NCI-H748 (cell line): ENCODE results near the gene ESRRG.

ENCODE experiments used
- DNase-seq: peaks from one replicate; lab custom pipeline; 2025; ENCODE audit not compliant: unreplicated experiment; lab: John Stamatoyannopoulos, UW

ESRRG gene

DNA sequence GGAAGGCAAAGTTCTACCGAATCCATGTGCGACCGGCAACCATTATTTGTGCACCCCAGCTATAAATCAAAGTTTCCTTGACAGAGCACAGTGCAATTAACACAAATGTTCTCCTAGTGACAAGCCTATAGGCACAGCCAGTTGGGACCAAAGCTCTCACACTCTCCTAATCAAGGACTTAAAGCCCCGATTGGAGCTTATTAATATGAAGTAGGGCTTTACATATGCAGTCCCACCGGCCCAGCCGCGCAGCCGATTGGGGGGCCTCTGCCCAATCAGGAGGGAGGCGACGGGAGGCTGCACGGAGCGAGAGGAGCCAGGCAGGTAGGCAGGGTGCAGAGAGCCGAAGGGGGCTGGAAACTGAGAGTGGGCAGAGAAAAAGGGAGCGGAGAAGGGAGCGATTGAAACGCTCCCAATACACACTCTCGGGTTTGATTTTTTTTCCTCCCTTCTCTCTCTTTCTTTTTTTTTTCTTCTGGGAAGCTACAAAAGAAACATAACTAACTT, at the start of gene ESRRG:
TSS of gene ESRRG (minus strand) at position 156 of the 507 bp plus-strand sequence. CDS start at position 26, 130 bp downstream.
- DNase-seq: peak; percentile 88

DNA sequence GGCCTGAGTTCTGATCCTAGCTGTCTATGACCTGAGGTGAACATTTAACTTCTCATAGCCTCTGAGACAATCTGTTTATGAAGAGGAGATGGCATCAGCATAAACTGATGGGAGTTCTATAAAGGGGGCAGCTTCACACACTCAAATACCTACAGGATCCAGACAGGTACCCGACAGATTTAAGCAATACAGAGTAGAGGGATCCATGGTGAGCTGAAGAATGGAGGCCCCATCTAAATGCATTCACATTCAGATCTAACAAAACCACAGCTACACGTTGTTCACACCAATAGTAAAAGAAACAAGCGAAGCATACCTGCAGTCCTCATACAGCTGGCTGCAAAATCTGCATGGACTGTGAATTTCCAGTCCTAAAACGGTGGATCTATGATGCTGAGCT, 48.7 kb upstream of the ESRRG start:
- no peak for DNase-seq

DNA sequence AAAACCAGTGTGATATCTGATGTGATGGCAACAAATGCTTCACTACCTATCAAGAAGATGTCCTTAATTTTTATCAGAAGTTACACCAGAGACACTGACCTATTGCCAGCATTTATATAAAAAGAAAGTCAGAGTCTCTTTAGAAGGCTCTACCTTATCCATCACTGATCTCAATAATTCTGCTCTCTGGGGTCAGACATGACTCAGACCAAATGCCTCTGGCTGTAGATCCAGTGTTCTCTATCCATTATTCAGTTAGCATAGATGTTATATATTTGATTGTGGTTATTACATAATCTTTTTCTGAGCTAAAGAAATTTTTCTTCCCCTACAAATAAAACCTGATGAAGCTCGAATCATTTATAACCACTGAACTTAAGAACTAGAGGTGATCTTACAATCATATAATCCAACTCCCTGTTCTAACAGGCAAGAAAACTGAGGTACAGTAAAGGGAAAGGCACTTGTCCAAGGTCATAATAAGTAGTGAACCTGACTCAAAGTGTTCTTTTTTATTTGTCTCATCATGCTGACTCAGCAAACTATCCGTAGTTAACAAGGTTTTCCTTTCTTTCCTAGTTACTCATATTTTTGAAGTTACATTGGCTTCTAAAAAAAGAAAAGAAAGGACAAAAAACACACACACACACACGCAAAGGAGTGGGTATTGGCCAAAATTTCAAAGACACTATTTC, 43.6 kb upstream of the ESRRG start:
- DNase-seq: no peak

DNA sequence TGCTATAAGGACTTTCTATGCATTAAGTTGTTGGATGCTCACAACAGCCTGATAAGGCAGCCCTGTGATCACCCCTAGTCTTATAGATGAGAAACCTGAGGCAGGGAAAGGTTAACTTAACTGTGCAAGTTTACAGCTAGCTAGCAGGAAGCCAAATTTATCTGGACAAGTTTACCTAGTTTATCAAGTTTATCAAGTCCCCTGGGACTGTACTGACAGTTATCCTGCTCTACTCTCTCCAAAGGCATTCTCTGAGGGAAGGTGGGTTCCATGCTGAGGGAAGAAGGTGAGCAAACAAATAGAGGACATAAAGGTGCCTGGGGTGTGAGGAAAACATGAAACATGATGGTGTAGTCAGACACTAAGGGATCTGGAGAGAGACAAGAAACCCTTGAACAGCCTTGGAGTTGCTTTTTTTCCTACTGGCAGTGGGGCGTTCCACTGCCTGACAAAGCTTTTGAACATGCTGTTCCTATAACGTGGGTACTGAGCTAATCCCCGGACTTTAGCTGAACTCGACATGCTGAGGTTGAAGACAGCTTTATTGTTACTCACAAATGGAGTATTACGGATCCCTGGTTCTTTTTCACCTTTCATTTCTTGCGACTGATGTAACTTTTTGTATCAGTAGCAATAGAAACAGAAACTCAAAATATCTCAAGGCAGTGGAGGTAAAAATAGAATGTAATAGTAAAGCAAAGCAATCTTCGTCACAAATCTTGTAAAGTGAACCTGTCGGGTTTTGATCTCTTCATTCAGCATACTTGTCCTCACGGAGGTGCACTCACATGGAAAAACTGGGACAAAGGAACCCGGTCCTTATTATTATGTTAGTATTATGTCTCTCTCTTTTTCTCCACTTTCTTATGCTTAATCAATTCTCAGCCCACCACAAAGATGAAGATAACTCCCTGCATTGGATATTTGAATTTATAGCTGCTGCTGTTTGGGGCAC, 42.4 kb upstream of the ESRRG start:
- no peak for DNase-seq

DNA sequence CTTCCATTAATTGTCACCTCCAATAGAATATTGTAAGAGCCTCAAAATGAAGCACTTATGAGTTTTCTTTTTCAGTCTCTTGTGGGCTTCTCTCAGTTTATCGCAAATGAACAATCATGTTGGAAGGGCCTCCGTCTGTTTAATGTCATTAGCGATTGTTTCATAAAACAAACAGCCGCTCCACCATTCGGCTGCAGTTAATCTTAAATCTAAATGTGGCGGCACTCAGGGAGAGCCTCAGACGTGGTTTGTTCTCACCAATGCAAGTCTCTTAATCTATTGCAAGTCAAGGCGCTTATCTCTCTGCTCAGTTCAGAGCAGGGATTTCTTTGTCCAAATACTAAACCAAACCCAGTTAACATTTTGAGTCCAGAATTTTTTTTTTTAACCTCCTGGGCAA, 34.9 kb upstream of the ESRRG start:
- DNase-seq: no peak

GRCh38 chr1:216757110-216757509, 33.9 kb upstream of the ESRRG start:
- DNase-seq: no peak

GRCh38 chr1:216750961-216751360, 27.7 kb upstream of the ESRRG start:
- no peak for DNase-seq

- DNase-seq: peak; percentile 66
Measured at GRCh38 chr1:216750031-216750627, 26.9 kb upstream of the ESRRG start.

DNA sequence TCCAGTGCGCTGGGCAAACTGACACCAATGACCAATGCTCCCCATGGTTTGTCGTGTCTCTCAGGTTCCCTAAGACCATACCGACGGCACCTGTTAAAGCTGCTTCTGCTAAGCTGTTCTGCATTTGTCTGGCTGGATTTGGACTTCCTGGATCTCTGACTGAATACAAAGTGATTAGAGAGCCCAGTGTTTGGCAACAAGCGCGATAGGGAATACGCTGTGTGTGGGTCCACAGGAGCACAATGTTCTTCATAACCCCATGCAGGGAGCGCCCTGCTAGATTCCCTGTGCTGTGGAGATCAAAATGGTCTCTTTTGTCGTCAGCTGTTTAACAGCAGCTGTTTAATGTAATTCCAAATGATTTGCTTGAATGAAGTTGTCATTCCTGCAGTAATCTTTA, 26.0 kb upstream of the ESRRG start:
- peak; percentile 16 for DNase-seq

- peak; percentile 2 for DNase-seq
Measured at GRCh38 chr1:216742625-216743024, 19.4 kb upstream of the ESRRG start.

- DNase-seq: no peak
Measured at GRCh38 chr1:216740331-216740730, 17.1 kb upstream of the ESRRG start.

DNA sequence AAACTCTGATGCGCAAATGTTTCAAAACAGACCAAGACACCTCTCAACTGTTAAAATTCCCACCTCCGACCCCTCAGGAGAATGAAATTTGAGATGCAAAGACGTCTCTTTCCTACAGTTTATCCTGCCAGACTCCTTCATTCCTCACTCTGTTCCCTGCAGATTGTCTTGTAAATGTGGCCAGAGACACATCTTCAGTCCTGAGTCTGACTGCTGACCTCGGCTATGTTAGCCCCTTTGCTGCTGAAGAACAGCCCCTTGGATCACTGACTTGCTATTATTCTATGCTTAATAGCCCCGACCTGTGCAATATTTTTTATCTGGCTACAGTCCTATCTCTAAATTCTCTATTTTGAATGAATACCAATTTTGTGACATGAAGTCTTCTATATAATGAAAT, 16.6 kb upstream of the ESRRG start:
- no peak for DNase-seq

DNA sequence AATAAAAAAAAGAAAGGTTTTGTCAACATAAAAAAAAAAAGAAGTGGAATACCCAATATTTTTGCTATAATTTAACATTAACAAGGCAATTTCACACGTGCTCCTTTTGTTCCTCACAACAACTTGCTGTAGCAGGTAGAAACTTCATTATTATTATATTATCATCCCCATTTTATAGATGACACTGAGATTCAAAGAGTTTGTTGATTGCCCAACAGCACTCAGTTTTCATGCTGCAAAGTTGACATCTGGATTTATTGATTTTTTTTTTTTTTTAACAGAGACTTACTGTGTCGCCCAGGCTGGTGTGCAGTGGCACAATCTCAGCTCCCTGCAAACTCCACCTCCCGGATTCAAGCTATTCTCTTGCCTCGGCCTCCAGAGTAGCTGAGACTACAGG, 8.9 kb upstream of the ESRRG start:
- no peak for DNase-seq

DNA sequence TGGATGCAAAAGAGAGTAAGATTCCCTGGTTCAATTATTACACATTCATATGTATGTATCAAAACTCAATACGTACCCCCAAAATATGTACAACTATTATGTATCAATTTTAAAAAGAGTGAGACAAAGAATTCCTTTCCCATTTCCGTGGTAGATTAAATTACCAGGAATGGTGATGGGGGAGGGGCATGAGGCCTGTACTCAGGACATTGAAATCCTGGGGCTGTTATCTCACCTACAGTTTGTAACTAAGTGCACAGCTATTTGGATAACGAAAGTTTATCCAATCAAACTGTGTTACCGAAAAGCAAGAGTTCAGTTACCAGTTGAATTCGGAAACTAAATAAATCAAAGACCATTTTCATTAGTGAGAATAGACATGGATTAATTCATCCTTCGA, 8.3 kb upstream of the ESRRG start:
- no peak for DNase-seq

- DNase-seq: no peak
Measured at GRCh38 chr1:216726435-216726834, 3.2 kb upstream of the ESRRG start.

- peak; percentile 53 for DNase-seq
Measured at GRCh38 chr1:216722821-216723220, 408 bp downstream of the ESRRG start.

GRCh38 chr1:216721863-216722262, 1.4 kb downstream of the ESRRG start:
- DNase-seq: peak; percentile 4

DNA sequence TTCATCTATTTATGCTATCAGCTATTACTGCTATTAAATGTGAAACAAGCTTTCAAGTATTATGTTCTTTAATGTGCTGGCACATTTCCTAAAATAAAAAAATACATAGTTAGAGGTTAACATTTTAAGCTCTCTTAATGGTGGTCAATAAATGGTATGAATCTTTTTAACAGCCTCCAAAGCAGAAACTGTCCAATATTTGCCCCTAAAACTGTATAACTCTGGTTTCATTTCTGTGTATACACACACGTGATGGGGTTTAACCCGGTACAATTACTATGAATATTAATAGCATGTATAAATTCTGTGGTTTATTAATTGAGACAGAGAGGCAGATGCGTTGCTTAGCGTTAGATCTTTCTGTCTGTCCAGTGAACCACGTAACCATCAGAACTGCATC, 2.2 kb downstream of the ESRRG start:
- no peak for DNase-seq

DNA sequence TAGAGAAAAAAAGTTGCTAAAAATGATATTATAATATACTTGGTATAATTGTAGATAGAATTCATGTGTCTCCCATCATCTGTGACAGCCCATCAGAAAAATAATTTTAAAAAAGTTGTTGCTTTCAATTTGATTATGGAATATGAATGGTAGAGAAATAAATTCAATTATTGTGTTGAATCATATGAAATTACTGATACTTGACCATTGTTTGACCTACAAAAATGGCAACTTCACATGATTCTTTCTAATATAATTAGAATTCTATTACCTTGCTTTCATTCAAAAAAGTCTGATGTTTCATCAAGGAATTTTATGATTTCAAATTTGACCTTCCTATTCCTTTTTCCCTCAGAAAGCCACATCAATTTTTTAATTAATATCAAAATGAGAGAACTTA, 11.5 kb downstream of the ESRRG start:
- DNase-seq: no peak

- no peak for DNase-seq
Measured at GRCh38 chr1:216710598-216711333, 12.5 kb downstream of the ESRRG start.

DNA sequence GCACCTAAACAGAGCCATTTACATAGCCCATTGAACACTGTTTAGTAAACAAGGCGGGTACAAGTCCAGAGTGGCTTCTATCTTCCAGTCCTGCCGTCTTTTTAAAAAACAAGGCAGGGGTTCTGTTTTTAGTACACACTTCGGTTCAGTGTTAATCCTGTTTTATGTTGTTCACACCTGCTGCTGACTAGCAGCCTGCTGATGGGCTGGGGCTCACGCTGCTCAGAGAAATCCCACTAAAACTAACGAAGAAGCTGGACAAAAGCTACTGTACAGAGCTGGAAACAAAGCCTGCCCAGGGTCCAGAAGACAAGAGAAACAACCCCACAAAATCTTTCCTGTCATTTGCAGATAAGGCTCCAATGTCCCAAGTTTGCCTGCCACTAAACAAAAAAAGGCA, 13.2 kb downstream of the ESRRG start:
- peak; percentile 11 for DNase-seq
